ENCODE results near the gene SAMD4A.

The SAMD4A gene

GRCh38 chr14:54653712-54654469 is 87.0 kb downstream of the SAMD4A start:
- DNase-seq (ENCODE audit: low read depth in 2 of 2): no peak

- no peak for DNase-seq (ENCODE audit: low read depth in 2 of 2)
Measured at GRCh38 chr14:54654605-54655004, 87.7 kb downstream of the SAMD4A start.

- DNase-seq (ENCODE audit: low read depth in 2 of 2): no peak
Measured at GRCh38 chr14:54658836-54659235, 91.9 kb downstream of the SAMD4A start.

GRCh38 chr14:54659365-54659764 is 92.4 kb downstream of the SAMD4A start:
- DNase-seq (ENCODE audit: low read depth in 2 of 2): no peak

GRCh38 chr14:54660604-54661111 is 93.7 kb downstream of the SAMD4A start:
- DNase-seq (ENCODE audit: low read depth in 2 of 2): no peak

GRCh38 chr14:54662491-54663133 is 95.7 kb downstream of the SAMD4A start:
- DNase-seq (ENCODE audit: low read depth in 2 of 2): no peak

- DNase-seq (ENCODE audit: low read depth in 2 of 2): no peak
Measured at GRCh38 chr14:54664961-54665360, 98.0 kb downstream of the SAMD4A start.

GRCh38 chr14:54665946-54666345 is 99.0 kb downstream of the SAMD4A start:
- DNase-seq (ENCODE audit: low read depth in 2 of 2): no peak

GRCh38 chr14:54667026-54667744 is 100.3 kb downstream of the SAMD4A start:
- DNase-seq (ENCODE audit: low read depth in 2 of 2): no peak

- DNase-seq (ENCODE audit: low read depth in 2 of 2): no peak
Measured at GRCh38 chr14:54667764-54668163, 100.8 kb downstream of the SAMD4A start.

GRCh38 chr14:54669721-54670561 is 103.0 kb downstream of the SAMD4A start:
- no peak for DNase-seq (ENCODE audit: low read depth in 2 of 2)

GRCh38 chr14:54671537-54671936 is 104.6 kb downstream of the SAMD4A start:
- no peak for DNase-seq (ENCODE audit: low read depth in 2 of 2)

- no peak for DNase-seq (ENCODE audit: low read depth in 2 of 2)
Measured at GRCh38 chr14:54672181-54672580, 105.3 kb downstream of the SAMD4A start.

GRCh38 chr14:54672688-54673087 is 105.8 kb downstream of the SAMD4A start:
- DNase-seq (ENCODE audit: low read depth in 2 of 2): no peak

GRCh38 chr14:54673193-54674045 is 106.5 kb downstream of the SAMD4A start:
- no peak for DNase-seq (ENCODE audit: low read depth in 2 of 2)

- no peak for DNase-seq (ENCODE audit: low read depth in 2 of 2)
Measured at GRCh38 chr14:54674046-54674741, 107.3 kb downstream of the SAMD4A start.

GRCh38 chr14:54675236-54676128 is 108.6 kb downstream of the SAMD4A start:
- DNase-seq (ENCODE audit: low read depth in 2 of 2): no peak

- DNase-seq (ENCODE audit: low read depth in 2 of 2): no peak
Measured at GRCh38 chr14:54676812-54677708, 110.1 kb downstream of the SAMD4A start.

Measured in stimulated activated CD8-positive, alpha-beta memory T cell treated with anti-CD3 and anti-CD28 coated beads, Interleukin-15, amount 100 ng/mL, for 4 hours (primary cell).